Upper lobe of right lung (tissue), 1 donor: ENCODE measurements around the gene S1PR5. TPM values are rescaled to one million over a fixed set of nuclear protein-coding genes. Genes with fewer than 3 reads are reported as not detected.

Experiments used
- ATAC-seq: fragments of 200-7000 bp; cut with Tn5 transposase; one replicate; pipeline ENCODE4 v1.9.1; 2020; ENCODE audit warnings: mild to moderate bottlenecking, moderate library complexity
- DNase-seq: peaks from one replicate; pipeline ENCODE4 v3.0.0-alpha.2; 2020
- H3K27ac ChIP-seq: fragments of 200-600 bp; one replicate; pipeline ENCODE4 v1.8.0; 2022
- H3K27me3 ChIP-seq: fragments of 200-600 bp; one replicate; pipeline ENCODE4 v1.8.0; 2022; ENCODE audit warnings: mild to moderate bottlenecking
- H3K36me3 ChIP-seq: fragments of 200-600 bp; one replicate; pipeline ENCODE4 v1.8.0; 2022
- H3K4me1 ChIP-seq: fragments of 200-600 bp; one replicate; pipeline ENCODE4 v1.8.0; 2022
- H3K4me3 ChIP-seq: fragments of 200-600 bp; one replicate; pipeline ENCODE4 v1.8.0; 2022; ENCODE audit warnings: mild to moderate bottlenecking
- H3K9me3 ChIP-seq: fragments of 200-600 bp; one replicate; pipeline ENCODE4 v1.8.0; 2022
- CTCF ChIP-seq: fragments of 200-600 bp; IDR thresholded peaks from one replicate; pipeline ENCODE4 v1.8.0; 2022; ENCODE audit warnings: antibody characterized with exemption
- intact Hi-C: fragments of 100-400 bp; cut with DNase I; formaldehyde crosslinking; loops from one replicate; pipeline ENCODE4 v1.11.0; 2022
- total RNA-seq: library from RNA; stranded (reverse); fragmentation: NEBNext Ultra II Directional; extraction: Animal tissue kit (Norgen Biotek cat#: 25700); gene quantifications from one replicate; pipeline ENCODE4 v1.2.1, GENCODE V29; 2021
- donor health status: DM: no; HTN: yes; CAD: no; lungs with severe emphysema.

The S1PR5 gene
- total RNA-seq, 1 donor from 2014 or later = 2.1 TPM

- H3K27me3 ChIP-seq = no peaks in the 10 kb centered on the region
- ATAC-seq = no peak
- intact Hi-C loops = no loop called here
- no peak for DNase-seq
- H3K9me3 ChIP-seq = no peaks in the 10 kb centered on the region
- peaks cover 89% of the 10 kb centered on the region for H3K36me3 ChIP-seq
- H3K4me1 ChIP-seq = peaks cover 7% of the 10 kb centered on the region
- no peak overlapping the region for H3K27ac ChIP-seq
- TF ChIP-seq CTCF = no peak
- H3K4me3 ChIP-seq = no peak overlapping the region
Measured at GRCh38 chr19:10549733-10550132, 32.5 kb upstream of the S1PR5 start.

GRCh38 chr19:10548746-10549276 lies 31.6 kb upstream of the S1PR5 start:
- Histone ChIP-seq H3K4me3 (no peak overlapping the region), H3K36me3 (peaks cover 79% of the 10 kb centered on the region), H3K27ac (no peak overlapping the region), H3K4me1 (peaks cover 10% of the 10 kb centered on the region), H3K27me3 (no peaks in the 10 kb centered on the region), H3K9me3 (no peaks in the 10 kb centered on the region)
- no peak for TF ChIP-seq CTCF
- DNase-seq (no peak), ATAC-seq (no peak)
- intact Hi-C loops = no loop called here

GRCh38 chr19:10546817-10547216 lies 29.6 kb upstream of the S1PR5 start:
- Histone ChIP-seq H3K27ac (no peak overlapping the region), H3K4me3 (no peak overlapping the region), H3K4me1 (peaks cover 15% of the 10 kb centered on the region), H3K36me3 (peaks cover 59% of the 10 kb centered on the region), H3K27me3 (no peaks in the 10 kb centered on the region), H3K9me3 (no peaks in the 10 kb centered on the region)
- ATAC-seq (no peak), DNase-seq (no peak)
- no peak for TF ChIP-seq CTCF
- intact Hi-C loops = no loop called here

DNA sequence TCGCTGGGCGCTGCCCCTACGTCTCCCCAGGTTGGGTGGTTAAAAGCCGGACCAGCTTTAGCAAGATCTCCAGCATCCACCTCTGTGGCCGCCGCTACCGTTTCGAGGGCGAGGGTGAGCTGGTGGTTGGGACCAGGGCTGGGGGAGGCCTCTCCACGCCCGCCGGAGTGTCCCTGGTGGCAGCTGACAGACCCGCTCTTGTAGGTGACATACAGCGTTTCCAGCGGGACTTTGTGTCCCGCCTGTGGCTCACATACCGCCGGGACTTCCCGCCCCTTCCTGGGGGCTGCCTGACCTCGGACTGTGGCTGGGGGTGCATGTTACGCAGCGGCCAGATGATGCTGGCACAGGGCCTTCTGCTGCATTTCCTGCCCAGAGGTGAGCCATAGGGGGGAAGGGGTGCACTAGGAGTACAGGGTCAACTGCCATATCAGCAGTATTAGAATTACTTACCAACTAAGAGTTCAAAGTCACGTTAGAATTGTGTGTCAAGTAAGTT lies 27.6 kb upstream of the S1PR5 start:
- Histone ChIP-seq H3K4me3 (peak overlapping the region; percentile 88), H3K4me1 (peaks cover 15% of the 10 kb centered on the region), H3K27ac (peak overlapping the region; percentile 91), H3K27me3 (no peaks in the 10 kb centered on the region), H3K9me3 (no peaks in the 10 kb centered on the region), H3K36me3 (peaks cover 41% of the 10 kb centered on the region)
- DNase-seq (no peak), ATAC-seq (no peak)
- intact Hi-C loops = no loop called here
- no peak for TF ChIP-seq CTCF

GRCh38 chr19:10544242-10544752 lies 27.1 kb upstream of the S1PR5 start:
- H3K36me3 ChIP-seq = peaks cover 36% of the 10 kb centered on the region
- H3K9me3 ChIP-seq = no peaks in the 10 kb centered on the region
- peak overlapping the region; percentile 88 for H3K4me3 ChIP-seq
- H3K27me3 ChIP-seq = no peaks in the 10 kb centered on the region
- ATAC-seq (peak; percentile 36), DNase-seq (peak; percentile 73)
- intact Hi-C loops = no loop called here
- H3K27ac ChIP-seq = peak overlapping the region; percentile 91
- H3K4me1 ChIP-seq = peaks cover 15% of the 10 kb centered on the region
- no peak for TF ChIP-seq CTCF
